Right renal cortex interstitium (tissue), 3 donors: Measurements from ENCODE around the gene TNK1. TPM values are rescaled to one million over a fixed set of nuclear protein-coding genes. Genes with fewer than 3 reads are reported as not detected.

Source experiments
- DNase-seq, 3 donors: peaks; one replicate each; pipeline ENCODE4 v3.0.0-alpha.2; 2013; ENCODE audit warnings: low read depth in 3 of 3, low spot score in 2 of 3
- polyA plus RNA-seq, 3 donors: library from polyadenylated mRNA; unstranded; fragments of 120-200 nt; gene quantifications; one replicate each; pipeline ENCODE4 v1.2.1, GENCODE V29; 2013; ENCODE audit not compliant: insufficient read length in 3 of 3

Gene TNK1
- polyA plus RNA-seq, 3 donors = 4.4 to 5.2 (median 4.8) TPM

GRCh38 chr17:7389924-7390910, 9.3 kb downstream of the TNK1 start:
- no peak for DNase-seq

GRCh38 chr17:7391307-7391706, 10.4 kb downstream of the TNK1 start:
- DNase-seq = no peak

- DNase-seq = no peak
These were observed 12.1 kb downstream of the TNK1 start for GRCh38 chr17:7392696-7393612.

GRCh38 chr17:7393613-7394451, 12.9 kb downstream of the TNK1 start:
- no peak for DNase-seq

GRCh38 chr17:7394452-7395191, 13.7 kb downstream of the TNK1 start, which contains the start of gene PLSCR3:
PLSCR3 (minus strand) TSS chr17:7394525; CDS start chr17:7394110, 415 bp downstream.
- peak in 1 of 3 donors; percentile 77 for DNase-seq

- DNase-seq = no peak
These were observed 15.3 kb downstream of the TNK1 start for GRCh38 chr17:7396147-7396546.

GRCh38 chr17:7398612-7399011, 17.7 kb downstream of the TNK1 start:
- no peak for DNase-seq

- peak in 1 of 3 donors; percentile 32 for DNase-seq
These were observed 22.3 kb downstream of the TNK1 start for GRCh38 chr17:7403043-7403726.

GRCh38 chr17:7403727-7403976, 22.8 kb downstream of the TNK1 start:
- peak in 1 of 3 donors; percentile 61 for DNase-seq

GRCh38 chr17:7403977-7404736, 23.3 kb downstream of the TNK1 start, which contains the start of gene TMEM256:
TMEM256 (minus strand) TSS chr17:7404097; CDS start chr17:7404084, 13 bp downstream.
- peak; percentile 95 to 99 (median 97) for DNase-seq

GRCh38 chr17:7404737-7405349, 24.0 kb downstream of the TNK1 start:
- no peak for DNase-seq

- DNase-seq = no peak
These were observed 24.7 kb downstream of the TNK1 start for GRCh38 chr17:7405350-7406234.

GRCh38 chr17:7406235-7406825, 25.4 kb downstream of the TNK1 start:
- DNase-seq = no peak

GRCh38 chr17:7407082-7407481, 26.2 kb downstream of the TNK1 start:
- DNase-seq = no peak

GRCh38 chr17:7407485-7408251, 26.8 kb downstream of the TNK1 start, which contains the start of gene NLGN2:
NLGN2 (plus strand) TSS chr17:7407845; CDS start chr17:7408256, 411 bp downstream.
- no peak for DNase-seq
